ENCODE results near the gene KIF1C.

GRCh38 chr17:5047446-5047845 lies 49.7 kb downstream of the KIF1C start:
- TF ChIP-seq, protein P1, sequence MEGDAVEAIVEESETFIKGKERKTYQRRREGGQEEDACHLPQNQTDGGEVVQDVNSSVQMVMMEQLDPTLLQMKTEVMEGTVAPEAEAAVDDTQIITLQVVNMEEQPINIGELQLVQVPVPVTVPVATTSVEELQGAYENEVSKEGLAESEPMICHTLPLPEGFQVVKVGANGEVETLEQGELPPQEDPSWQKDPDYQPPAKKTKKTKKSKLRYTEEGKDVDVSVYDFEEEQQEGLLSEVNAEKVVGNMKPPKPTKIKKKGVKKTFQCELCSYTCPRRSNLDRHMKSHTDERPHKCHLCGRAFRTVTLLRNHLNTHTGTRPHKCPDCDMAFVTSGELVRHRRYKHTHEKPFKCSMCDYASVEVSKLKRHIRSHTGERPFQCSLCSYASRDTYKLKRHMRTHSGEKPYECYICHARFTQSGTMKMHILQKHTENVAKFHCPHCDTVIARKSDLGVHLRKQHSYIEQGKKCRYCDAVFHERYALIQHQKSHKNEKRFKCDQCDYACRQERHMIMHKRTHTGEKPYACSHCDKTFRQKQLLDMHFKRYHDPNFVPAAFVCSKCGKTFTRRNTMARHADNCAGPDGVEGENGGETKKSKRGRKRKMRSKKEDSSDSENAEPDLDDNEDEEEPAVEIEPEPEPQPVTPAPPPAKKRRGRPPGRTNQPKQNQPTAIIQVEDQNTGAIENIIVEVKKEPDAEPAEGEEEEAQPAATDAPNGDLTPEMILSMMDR (IDR thresholded peaks at IDR 0.05; ENCODE audit: low read depth, low read length, missing input control): no peak
- TF ChIP-seq TAF1 (conservative IDR thresholded peaks at IDR 0.05) (no peak), SP1 (IDR thresholded peaks at IDR 0.05) (no peak), REST (IDR thresholded peaks at IDR 0.05) (no peak), EGR1 (IDR thresholded peaks at IDR 0.05; ENCODE audit: low read depth in 2 of 2) (no peak), RAD21 (IDR thresholded peaks at IDR 0.05) (no peak), HNF4A (conservative IDR thresholded peaks at IDR 0.05) (no peak)
- TF ChIP-seq, protein P2, sequence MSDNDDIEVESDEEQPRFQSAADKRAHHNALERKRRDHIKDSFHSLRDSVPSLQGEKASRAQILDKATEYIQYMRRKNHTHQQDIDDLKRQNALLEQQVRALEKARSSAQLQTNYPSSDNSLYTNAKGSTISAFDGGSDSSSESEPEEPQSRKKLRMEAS (IDR thresholded peaks at IDR 0.05): no peak
- TF ChIP-seq, protein P3, sequence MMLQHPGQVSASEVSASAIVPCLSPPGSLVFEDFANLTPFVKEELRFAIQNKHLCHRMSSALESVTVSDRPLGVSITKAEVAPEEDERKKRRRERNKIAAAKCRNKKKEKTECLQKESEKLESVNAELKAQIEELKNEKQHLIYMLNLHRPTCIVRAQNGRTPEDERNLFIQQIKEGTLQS (IDR thresholded peaks at IDR 0.05): no peak
